Progenitor cell of endocrine pancreas (in vitro differentiated cells): ENCODE results near the gene CLDN5. TPM values are rescaled to one million over a fixed set of nuclear protein-coding genes. Genes with fewer than 3 reads are reported as not detected.

ENCODE experiments used
- DNase-seq: peaks from one replicate; pipeline ENCODE4 v3.0.0; 2021; ENCODE audit warnings: low spot score; ENCODE audit not compliant: unreplicated experiment
- H3K27ac Mint-ChIP-seq: 2 replicates; pipeline ENCODE4 v1.8.0; 2021; ENCODE audit warnings: mild to moderate bottlenecking, moderate library complexity, mixed read lengths
- H3K27me3 Mint-ChIP-seq: 2 replicates; pipeline ENCODE4 v1.8.0; 2021; ENCODE audit warnings: mixed read lengths
- H3K36me3 Mint-ChIP-seq: 2 replicates; pipeline ENCODE4 v1.8.0; 2022; ENCODE audit warnings: mixed read lengths; ENCODE audit not compliant: insufficient read depth
- H3K4me1 Mint-ChIP-seq: 2 replicates; pipeline ENCODE4 v1.8.0; 2021; ENCODE audit warnings: low read depth, mixed read lengths
- H3K4me3 Mint-ChIP-seq: 2 replicates; pipeline ENCODE4 v1.8.0; 2021; ENCODE audit warnings: low read depth, mild to moderate bottlenecking, moderate library complexity, mixed read lengths
- H3K9me3 Mint-ChIP-seq: 2 replicates; pipeline ENCODE4 v1.8.0; 2021; ENCODE audit warnings: low read depth, mixed read lengths
- CTCF ChIP-seq: fragments of 200-600 bp; sonication (generic); IDR thresholded peaks from one replicate; pipeline ENCODE4 v1.5.0; 2021; ENCODE audit warnings: antibody characterized with exemption, mild to moderate bottlenecking; ENCODE audit not compliant: unreplicated experiment
- total RNA-seq: library from RNA; stranded (reverse); gene quantifications from 2 replicates; pipeline ENCODE4 v1.2.1, GENCODE V29; 2021

Gene CLDN5
- total RNA-seq, 1 donor from 2014 or later, result not detected

GRCh38 chr22:19568337-19569275, 44.4 kb upstream of the CLDN5 start:
- no peak for TF ChIP-seq CTCF
- no peaks in the 10 kb centered on the region for H3K4me1 Mint-ChIP-seq
- no peak overlapping the region for H3K27ac Mint-ChIP-seq

GRCh38 chr22:19567157-19568009, 43.2 kb upstream of the CLDN5 start:
- DNase-seq, result no peak
- no peak overlapping the region for H3K27ac Mint-ChIP-seq
- no peak overlapping the region for H3K4me3 Mint-ChIP-seq
- peaks cover 5% of the 10 kb centered on the region for H3K9me3 Mint-ChIP-seq
- peaks cover 16% of the 10 kb centered on the region for H3K27me3 Mint-ChIP-seq
- no peaks in the 10 kb centered on the region for H3K36me3 Mint-ChIP-seq
- no peak for TF ChIP-seq CTCF
- H3K4me1 Mint-ChIP-seq, result no peaks in the 10 kb centered on the region

More at GRCh38 chr22:19568337-19569275, 44.4 kb upstream of the CLDN5 start:
- peaks cover 5% of the 10 kb centered on the region for H3K9me3 Mint-ChIP-seq
- peaks cover 16% of the 10 kb centered on the region for H3K27me3 Mint-ChIP-seq
- no peaks in the 10 kb centered on the region for H3K36me3 Mint-ChIP-seq
- H3K4me3 Mint-ChIP-seq, result no peak overlapping the region
- no peak for DNase-seq

- H3K4me3 Mint-ChIP-seq, result no peak overlapping the region
- H3K27me3 Mint-ChIP-seq, result peaks cover 16% of the 10 kb centered on the region
- H3K4me1 Mint-ChIP-seq, result no peaks in the 10 kb centered on the region
Observed at GRCh38 chr22:19566279-19567156, 42.3 kb upstream of the CLDN5 start.

GRCh38 chr22:19565382-19566278, 41.4 kb upstream of the CLDN5 start:
- Mint-ChIP-seq H3K4me3 (no peak overlapping the region), H3K27me3 (peaks cover 16% of the 10 kb centered on the region), H3K4me1 (no peaks in the 10 kb centered on the region), H3K36me3 (no peaks in the 10 kb centered on the region), H3K9me3 (peaks cover 5% of the 10 kb centered on the region), H3K27ac (no peak overlapping the region)
- DNase-seq, result no peak
- no peak for TF ChIP-seq CTCF

More at GRCh38 chr22:19566279-19567156, 42.3 kb upstream of the CLDN5 start:
- Mint-ChIP-seq H3K27ac (no peak overlapping the region), H3K9me3 (peaks cover 5% of the 10 kb centered on the region), H3K36me3 (no peaks in the 10 kb centered on the region)
- TF ChIP-seq CTCF, result no peak
- no peak for DNase-seq
